GM21619 (cell line): Measurements from ENCODE around the gene ARHGAP11A.

Source experiments
- ATAC-seq: cut with Tn5 transposase; IDR thresholded peaks from one replicate; pipeline ENCODE4 v1.9.1; 2021; ENCODE audit not compliant: unreplicated experiment

ARHGAP11A gene

DNA sequence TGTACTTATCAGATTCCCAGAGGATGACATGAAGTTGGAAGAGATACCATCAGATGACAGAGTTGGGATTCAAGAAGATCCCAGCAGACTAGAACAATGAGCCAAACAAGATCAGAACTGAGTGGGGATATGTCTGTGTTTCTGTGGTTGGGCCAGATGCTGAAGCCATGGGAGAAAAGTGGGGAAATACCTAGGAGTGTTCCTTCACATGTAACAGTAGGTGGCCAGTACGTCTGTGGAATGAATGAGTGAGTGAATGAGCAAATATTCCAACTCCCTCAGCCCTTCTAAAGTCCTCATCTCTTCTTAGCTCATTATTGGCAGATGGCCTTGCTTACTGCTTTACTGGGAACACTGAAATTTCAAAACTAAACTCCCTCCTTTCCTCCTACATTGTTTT is 70.3 kb downstream of the ARHGAP11A start:
- no peak for ATAC-seq

DNA sequence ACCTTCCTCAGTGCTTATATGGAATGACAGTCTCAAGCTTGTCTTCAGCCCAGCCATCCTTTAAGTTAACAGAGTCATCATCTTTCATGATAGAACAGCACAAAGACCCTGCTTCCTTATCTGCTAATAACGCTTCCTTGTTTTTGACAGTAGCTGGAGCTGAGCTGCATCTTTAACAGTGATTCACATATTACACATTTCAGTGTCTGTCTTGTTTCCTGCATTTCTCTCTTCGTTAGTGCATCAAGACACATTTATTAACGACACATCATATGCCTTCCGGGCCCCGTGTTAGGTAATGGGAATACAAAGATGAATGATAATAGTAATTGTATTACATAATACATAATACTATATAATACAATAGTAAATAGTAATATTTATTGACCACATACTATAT is 72.3 kb downstream of the ARHGAP11A start:
- ATAC-seq, result no peak

DNA sequence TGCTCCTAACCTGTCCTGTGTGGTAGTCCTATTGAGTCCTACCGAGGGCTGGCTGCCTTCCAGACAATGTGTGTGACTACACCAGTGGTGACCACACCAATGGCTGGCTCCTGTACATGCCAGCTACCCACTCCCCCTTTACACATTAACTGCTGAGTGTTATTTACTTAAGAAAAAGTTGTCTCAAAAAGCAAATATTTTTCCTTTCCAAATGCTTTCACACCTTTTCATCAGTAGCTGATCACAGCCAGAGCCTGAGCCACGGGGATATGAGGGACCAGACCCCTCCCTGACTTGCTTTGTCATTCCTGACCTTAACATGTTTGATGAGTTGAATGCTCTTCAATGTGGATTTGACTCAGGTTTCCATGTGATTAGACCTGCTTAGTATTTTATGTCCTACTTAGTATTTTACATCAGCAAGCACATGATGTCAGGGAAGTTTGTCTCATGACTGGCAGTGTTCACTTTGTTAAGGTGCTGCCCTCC is 72.9 kb downstream of the ARHGAP11A start:
- ATAC-seq, result no peak
